ENCODE data around the gene ACYP1.
"Not testable (repeated sequence)": the region's sequence is repeated elsewhere in the genome, so short reads cannot be mapped to it uniquely, and the experiment has no call there.

Gene ACYP1

DNA sequence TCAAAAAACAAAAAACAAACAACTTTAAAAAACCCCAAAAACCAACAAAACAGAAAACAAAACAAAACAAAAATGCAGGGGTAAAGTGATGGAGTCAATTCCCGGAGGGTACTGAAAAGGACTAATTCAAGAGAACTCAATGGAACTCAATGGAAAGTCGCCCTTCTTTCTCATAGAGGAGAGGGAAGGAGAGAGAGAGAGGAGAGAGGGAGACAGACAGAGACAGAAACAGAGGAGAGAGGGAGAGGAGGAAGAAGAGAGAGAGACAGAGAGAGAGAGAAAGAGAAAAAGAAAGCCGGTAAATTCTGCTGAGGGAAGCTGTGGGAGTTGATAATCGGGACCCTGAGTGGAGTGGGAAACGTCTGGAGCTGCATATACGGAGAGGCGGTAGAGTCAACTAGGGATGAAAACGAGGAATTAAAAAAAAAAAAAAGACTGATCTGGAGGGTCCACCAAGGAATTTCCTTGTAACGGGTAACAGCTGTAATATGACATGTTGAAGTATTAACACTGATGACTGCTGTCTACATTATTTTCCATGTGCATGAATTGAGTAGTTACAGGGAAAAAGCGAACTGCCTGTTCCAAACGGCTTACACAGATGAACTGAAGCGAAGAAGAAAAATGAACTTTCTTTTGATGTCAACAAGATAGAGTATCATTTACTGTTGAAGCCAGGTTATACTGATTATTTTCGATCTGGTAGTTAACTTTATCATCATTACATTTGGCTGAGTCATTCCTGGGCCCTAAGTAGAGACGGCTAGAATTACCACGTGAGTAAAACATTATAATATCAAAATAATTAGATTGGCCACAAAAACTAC, 4.7 kb upstream of the ACYP1 start:
- DNase-seq, result no peak

DNA sequence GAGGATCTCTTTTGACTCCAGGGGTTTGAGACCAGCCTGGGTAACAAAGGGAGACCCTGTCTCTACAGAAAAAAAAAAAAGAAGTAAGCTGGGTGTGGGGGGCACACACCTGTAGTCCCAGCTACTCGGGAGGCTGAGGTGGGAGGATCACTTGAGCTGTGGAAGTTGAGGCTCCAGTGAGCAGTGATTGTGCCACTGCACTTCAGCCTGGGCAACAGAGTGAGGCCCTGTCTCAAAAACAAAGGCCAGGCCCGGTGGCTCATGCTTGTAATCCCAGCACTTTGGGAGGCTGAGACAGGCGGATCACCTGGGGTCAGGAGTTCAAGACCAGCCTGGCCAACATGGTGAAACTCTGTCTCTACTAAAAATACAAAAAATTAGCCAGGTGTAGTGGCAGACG, 3.9 kb upstream of the ACYP1 start:
- not testable (repeated sequence) for DNase-seq

DNA sequence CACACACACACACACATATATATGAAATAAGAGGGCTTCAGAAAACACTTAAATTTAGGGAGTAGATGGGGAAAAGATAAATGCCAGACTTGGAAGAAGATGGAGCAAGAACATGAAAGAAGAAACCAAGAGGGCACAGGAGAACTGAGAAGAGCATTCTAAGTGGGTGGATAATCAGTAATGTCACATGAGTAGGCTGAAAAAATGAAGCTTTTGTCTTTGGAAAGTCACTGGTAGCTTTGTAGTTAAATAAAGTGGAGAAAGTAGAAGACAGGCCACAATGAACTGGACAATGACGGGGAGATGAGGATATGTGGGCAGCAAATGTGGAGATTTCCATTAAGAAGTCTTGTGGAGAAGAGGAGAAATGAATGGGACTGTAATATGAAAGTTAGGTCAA, 3.4 kb upstream of the ACYP1 start:
- no peak for DNase-seq

DNA sequence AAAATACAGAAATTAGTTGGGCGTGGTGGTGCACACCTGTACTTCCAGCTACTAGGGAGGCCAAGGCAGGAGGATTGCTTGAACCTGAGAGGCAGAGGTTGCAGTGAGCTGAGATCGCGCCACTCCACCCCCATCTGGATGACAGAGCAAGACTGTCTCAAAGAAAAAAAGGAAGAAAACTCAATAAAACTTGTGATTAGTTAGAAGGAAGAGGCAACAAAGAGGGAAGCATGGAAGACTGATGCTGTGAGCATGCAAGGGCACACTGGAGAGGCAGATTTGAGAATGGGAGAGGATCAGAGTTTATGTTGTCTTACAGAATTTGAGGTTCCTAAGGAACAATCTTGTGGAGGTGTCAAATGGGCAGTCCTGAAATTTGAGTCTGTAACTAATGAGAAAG, 2.9 kb upstream of the ACYP1 start:
- no peak for DNase-seq

DNA sequence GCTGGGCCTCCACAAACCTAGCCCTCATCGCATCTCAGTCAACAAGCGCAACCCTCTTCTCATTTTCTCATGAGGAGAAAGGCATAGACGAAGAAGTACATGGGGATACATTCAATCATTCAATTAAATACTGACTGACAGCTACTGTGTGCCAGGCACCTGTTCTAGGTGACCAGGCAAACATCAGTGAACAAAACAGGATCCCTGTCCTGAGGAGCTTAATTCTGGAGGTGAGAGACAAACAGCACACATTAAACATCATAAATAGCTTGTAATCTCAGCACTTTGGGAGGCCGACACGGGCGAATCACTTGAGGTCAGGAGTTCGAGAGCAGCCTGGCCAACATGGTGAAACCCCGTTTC, 362 bp upstream of the ACYP1 start:
- no peak for DNase-seq

DNA sequence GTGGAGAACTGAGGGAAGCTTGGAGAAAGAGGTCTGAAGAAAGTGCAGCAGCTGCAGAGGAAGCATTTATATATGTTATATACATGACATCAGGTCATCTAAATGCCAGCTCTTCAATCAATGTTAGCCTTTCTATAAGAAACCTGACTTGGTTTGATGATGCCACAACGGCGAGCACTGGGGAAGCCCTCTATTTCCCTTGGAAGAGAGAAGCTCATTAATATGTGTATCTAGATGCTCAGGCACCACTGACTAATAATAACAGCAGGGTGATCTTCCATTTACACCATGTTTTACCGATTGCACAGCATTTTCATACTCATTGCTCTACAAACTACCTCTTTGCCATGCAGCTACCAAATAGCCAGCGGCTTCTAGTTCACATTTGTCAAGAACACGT, 811 bp downstream of the ACYP1 start:
- DNase-seq, result no peak

DNA sequence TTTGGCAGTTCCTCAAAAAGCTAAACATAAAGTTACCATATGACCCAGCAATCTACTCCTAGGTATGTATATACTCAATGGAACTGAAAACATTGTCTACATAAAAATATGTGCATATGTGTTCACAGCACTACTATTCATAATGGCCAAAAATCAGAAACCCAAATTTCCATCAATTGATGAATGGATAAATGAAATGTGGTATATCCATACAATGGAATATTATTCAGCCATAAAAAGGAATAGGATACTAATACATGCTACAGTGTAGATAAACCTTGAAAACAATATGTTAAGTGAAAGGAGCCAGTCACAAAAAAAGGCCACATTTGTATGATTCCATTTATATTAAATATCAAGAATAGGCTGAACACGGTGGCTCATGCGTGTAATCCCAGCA, 3.4 kb downstream of the ACYP1 start:
- DNase-seq, result no peak

DNA sequence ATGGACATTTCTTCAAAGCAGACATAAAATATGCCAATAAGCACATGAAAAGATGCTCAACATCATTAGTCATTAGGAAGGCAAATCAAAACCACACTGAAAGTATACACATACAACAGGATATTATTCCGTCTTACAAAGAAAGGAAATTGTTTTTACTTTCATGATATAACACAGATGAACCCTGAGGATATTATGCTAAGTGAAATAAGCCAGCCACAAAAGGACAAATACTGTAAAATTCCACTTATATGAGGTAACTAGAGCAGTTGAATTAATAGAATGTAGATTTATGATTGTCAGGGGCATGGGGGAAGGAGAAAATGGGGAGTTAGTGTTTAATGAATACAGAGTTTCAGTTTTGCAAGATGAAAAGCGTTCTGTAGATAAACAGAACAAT, 4.2 kb downstream of the ACYP1 start:
- no peak for DNase-seq

DNA sequence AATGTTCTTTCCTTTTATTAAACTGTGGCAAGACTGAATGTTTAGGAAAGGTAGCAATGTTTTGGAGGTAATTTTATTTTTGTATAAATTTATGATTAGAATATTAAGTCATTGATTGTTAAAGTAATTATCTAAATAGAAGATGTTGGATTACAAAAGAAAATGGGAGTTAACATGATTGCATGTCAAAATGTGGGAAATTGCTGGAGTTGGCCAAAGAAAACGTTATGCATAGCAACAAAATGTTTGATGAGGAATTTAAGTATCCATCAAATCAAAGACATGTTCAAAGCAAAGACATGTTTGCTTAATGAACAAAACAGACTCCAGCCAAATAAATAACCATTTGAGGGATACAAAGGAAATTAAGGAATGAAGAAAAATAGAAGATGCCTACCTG, 9.4 kb downstream of the ACYP1 start:
- DNase-seq, result no peak

DNA sequence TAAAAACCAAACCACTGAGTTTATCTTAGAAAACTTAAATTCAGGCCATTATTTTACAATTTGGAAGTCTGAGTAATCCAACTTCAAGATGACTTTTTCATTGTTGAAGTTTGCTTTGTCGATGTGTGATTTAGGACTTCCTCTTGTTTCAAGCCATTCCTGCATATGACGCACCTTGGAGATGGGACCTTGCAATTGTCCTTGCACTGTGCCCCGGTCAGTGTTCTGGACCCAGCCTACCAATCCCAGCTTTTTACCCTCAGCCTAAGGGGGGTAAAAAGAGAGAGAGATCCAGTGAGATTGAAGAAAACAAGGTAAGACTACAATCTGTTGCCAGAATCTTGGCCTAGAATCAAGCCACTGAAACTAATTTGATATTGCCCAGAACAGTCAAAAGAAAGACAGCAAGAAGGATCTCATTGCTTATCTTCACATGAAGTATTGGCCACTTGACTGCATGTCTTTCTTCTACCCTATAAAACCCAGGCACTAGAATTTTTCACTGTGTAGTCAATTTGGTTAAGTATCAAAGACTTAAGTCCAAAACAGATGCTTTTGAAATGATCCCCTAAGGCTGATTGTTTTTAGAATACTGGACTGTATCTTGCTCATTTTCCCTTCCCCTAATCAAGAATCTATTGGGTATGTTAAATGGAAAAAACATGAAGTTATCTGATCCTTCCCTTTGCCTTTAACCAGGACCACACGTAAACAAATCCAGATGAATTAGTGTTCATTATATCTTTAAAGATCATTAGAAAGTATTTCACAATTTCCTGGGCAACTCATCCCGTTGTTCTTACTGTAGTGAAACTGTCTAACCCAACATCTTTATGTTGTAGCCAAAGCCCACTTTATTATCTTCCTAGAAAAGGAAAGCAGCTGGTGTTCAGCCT, 10.2 kb downstream of the ACYP1 start:
- no peak for DNase-seq

DNA sequence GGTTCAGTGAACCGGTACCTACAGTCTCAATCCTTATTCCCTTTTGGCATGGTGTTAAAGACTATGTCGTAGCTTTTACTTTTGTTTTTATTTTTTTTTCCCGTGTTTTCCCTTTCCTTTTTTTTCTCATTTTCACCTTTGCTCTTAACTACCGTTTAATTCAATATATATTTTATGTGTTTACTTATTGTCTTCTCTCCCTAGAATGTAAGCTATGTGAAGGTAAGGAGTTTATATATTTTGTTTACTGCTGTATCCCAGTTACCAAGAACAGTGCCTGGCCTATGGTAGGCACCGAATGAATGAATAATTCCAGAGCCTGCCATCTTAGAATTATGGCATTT, 12.3 kb downstream of the ACYP1 start:
- no peak for DNase-seq

DNA sequence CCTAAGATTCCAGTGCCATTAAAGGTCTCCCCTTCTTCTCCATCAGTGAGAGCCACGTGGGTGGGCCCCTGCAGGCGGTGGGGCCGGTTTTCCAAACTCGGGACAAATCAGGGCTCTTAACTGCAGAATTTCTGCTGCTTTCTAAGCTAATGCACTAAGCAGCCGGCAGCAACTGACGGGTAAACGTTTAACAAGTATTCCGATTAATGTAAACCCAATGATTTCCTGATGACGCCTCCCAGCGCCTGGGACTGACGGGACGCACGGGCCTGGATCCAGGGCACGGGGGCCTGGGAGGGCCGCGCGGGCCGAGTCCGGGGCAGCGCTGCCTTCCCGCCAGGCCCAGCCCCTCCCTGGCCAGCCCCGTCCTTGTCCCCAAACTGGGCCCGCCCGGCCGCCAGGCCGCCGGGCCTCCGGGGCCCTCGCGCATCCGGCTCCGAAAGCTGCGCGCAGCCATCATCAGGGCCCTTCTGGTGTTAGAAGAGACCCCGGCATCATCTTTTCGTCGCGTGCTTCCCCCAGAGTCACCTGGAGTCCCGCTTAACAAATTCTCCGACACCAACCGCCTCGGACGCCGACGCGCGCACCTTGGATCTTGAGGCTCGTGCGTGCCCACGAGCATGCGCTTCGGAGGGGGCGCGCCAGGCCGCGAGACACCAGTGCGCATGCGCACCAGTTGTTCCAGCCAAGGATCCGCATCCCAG, 12.8 kb downstream of the ACYP1 start, which contains the start of gene MLH3:
TSS of gene MLH3 (minus strand) at position 616 of the 704 bp plus-strand sequence. CDS start 1,812 bp downstream, outside the sequence.
- DNase-seq, result peak; percentile 87

DNA sequence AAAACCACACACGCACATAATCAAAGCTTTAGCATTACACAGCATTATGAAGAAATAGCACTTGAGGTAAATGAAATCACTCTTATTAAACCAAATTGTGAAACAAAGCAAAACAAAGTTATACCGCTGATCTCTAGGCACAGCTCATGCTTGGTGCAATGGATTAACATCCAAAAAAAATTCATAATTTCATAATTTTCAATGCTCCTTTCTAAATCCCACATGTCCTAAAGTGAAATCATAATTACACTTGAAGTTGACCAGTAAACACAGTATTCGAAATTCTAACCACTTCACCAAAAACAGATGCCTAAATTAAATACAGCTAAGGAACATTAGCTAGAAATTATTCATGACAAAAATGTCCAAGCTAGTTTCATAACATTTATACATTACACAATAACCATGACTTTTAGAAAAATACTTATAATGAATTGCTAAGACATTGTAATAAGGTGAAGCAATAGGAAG, 14.1 kb downstream of the ACYP1 start:
- no peak for DNase-seq

DNA sequence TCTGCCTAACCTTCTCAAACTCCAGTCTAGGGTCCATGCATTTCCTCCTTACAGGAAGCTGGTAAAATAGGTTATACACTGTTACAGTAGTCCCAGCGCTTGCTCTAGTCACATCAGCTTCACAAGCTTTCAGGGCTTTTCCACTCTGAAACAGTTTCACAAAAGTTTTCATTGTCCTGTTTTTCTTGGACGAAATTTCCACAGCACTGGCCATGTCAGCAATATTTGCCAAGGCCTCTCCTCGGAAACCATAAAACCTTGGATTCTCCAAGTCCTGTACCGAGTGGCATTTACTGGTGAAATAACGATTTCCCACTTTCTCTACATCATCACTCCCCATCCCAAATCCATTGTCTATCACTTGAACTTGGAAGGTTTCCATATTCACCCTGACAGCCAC, 14.7 kb downstream of the ACYP1 start:
- DNase-seq, result no peak

DNA sequence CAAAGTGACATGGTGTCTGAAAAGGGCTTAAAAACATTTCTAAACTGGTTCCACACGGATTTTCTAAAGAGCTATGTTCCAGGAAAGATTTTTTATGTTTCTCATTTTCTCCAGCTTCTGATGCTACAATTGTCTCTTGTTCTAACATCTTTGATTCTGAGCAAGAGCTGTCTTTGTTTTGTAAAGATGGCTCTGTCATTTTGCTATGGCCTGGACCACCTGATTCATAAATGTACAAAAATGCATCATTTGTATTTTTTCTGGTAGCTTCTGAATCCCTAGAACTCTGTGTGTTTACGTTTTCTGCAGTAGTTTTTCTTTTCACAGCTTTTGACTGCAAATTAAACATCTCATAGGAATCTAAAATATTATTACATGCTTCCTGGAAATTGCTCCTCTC, 15.7 kb downstream of the ACYP1 start:
- no peak for DNase-seq

DNA sequence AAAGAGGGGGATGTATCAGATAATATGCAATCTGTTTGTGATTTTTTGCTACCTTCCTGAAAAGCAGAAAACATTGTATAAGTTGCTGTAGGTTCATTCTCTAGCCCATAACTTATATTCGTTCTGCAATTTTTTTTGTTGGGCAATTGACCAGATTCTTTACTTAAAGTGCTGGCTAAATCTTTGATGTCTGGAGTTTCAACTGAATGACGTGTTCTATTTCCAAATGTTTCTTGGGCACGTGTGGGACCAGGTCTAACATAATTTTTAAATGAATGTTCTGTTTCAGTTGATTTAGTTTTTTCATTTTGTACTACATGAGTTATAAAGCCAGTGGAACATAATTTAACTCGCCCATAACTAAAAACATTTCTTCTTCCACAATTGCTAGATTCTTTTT, 16.3 kb downstream of the ACYP1 start:
- DNase-seq, result no peak

DNA sequence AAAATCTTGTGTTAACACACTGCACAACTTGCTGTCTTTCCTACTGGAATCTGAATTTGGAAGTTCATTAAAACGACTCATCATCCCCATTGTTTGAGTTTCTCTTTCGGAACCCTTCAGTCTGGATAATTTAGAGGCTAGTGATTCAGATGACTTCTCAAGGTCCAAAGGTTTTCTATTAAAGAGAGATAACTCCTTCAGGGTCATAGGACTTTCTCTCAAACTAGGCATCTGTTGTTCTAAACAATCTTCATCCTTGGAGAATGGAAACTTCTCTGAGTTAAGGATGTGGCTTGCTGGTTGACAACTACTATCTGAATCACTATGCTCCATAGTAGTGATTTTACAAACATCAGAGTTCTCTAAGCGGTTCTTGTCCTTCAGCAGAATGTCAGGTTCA, 16.9 kb downstream of the ACYP1 start:
- no peak for DNase-seq

DNA sequence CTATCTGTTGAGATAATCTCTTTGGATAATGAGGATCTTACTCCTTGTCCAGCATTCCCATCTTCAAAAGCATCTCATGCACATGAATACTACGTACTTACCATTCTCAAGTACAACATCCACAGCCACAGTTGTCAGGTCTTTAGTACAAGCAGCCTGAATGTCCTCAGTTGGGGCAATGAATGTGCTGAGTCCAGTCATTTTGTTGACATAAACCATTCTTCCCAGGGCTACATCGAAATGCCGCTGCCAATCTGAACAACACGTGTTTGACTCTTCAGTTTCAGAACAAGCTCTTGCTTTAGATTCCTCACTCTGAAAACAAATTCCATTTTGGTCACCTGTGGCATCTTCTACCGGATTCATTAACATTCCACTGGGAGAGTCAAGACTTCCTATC, 17.5 kb downstream of the ACYP1 start:
- DNase-seq, result no peak

DNA sequence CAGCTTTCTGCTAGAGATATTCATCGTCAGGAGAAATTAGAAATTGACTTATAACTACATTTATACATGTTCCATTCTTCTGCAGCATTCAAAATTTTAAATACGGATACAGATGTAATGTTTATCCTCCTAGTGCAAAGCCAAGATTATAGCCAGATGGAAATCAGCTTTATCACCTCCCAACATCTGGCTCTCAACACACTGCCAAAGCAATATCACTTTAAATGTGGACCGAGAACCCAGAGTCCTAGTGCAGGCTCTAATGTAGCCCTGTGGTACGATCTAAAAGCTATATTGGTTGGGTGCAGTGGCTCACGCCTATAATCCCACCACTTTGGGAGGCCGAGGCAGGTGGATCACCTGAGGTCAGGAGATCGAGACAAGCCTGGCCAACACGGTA, 19.1 kb downstream of the ACYP1 start:
- DNase-seq, result peak; percentile 21

DNA sequence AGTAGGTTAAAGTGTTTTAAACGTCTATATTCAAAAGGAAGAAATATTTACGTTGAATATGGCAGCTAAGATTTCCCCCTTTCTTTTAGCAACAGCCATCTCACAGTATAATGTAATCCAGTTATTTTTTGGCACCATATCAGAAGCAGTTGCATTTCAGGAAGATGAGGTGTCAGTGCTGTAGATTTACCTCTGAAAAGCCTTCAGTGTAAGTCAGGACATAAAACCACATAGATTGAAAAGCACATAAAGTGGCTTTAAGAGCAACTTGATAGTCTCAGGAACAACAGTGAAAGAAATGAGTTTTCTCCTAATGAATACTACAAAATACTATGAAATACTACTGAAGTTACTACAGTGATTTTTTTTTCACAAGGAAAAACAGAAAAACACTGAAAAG, 19.5 kb downstream of the ACYP1 start:
- DNase-seq, result no peak

DNA sequence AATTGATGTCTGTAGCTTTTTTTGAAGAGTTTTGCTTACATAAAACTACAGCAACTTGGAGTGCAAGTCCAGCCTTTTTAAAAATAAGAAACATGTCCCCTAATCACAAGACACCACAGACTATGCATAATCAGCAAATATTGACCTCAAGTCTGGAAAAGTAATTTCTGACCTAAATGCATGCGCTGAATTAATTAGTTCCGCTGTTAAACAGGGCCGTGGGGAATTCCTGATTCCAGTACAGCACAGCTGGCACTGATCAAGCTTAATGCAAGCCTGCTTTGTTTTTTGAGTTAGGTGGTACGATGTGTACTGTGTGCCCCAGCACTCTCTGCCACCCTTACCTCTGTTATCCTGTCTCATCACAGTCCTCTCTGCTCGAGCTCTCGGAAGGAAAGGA, 21.8 kb downstream of the ACYP1 start:
- no peak for DNase-seq

DNA sequence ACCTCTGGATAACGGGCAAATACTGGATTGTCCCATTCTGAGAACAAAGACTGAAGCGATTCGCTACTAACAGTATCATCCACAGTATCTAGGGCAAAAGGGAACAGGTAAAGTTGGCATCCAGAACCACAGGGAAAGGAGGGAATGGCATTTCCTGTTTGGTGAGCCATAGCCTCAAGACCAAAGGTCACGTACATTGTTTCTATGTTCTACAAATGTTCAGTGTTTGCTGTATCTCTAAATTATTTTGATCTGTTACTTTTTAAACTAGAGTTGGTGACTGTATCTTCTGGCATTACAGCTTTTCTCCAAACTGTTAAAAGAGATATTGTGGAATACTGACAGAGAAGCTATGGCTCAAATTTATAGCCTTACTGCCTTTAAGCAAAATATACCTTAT, 22.2 kb downstream of the ACYP1 start:
- no peak for DNase-seq

DNA sequence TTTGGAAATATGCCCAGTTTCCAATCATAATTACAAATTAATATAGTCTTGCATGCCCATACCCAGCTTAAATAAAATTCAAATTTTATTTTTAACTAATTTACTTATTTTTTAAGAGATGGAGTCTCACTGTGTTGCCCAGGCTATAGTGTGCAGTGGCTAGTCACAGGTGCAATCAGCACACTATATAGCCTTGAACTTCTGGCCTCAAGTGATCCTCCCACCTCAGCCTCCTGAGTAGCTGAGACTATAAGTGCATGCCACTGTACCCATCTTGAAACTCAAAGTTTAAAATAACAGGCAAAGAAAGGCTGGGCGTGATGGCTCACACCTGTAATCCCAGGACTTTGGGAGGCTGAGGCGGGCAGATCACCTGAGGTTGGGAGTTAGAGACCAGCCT, 22.9 kb downstream of the ACYP1 start:
- no peak for DNase-seq

DNA sequence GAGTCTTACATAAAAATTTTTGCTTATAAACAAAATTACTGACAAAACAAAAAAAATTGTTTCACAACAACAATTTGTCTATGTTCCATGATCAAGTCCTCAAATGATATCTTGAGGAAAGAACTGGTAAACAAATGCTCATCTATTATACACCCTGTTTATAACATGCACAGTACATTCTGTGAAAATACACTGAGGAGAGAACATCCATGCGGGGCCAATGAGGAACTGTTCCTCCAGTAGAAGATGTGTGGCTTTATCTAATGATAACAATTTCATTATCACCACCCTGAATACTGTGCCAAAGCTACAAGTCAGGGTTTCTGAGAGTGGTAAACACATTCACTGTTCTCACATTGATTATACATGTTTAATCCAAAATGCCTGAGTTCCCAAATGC, 23.3 kb downstream of the ACYP1 start:
- DNase-seq, result no peak

All from right hindlimb (tissue), 1 donor.